HG02852 (cell line): Measurements from ENCODE around the gene CHRND.
"Not testable (repeated sequence)": the region's sequence is repeated elsewhere in the genome, so short reads cannot be mapped to it uniquely, and the experiment has no call there.

ENCODE experiments used
- ATAC-seq: cut with Tn5 transposase; IDR thresholded peaks from one replicate; pipeline ENCODE4 v1.9.1; 2021; ENCODE audit warnings: mild to moderate bottlenecking, moderate library complexity; ENCODE audit not compliant: unreplicated experiment

CHRND gene

DNA sequence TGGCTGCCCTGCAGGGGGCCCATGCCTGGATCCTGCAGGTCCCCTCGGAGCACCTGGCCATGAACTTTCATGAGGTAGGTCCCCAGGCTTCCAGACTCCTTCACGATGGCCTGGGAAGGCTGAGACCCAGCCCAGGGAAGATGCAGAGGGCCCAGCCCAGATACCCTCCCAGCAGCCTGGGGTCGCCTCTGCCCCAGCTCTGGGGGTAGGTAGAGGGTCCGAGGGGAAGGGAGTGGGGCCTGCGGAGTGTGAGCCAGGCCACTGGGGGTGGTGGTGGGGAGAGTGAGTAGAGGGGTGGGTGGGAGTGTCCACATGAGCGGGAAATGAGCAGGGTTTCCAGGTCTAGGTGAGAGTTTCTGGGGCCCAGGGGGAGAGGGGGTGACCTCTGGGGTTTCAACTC lies 1.2 kb upstream of the CHRND start:
- no peak for ATAC-seq

DNA sequence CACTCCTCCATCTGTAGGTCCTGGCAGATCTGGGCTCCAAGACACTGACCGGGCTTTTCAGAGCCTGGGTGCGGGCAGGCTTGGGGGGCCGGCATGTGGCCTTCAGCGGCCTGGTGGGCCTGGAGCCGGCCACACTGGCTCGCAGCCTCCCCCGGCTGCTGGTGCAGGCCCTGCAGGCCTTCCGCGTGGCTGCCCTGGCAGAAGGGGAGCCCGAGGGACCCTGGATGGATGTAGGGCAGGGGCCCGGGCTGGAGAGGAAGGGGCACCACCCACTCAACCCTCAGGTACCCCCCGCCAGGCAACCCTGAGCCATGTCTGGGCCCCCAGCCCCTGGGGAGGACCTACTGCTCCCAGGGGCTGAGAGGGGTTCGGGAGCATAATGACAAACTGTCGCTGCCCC lies 761 bp upstream of the CHRND start:
- no peak for ATAC-seq

DNA sequence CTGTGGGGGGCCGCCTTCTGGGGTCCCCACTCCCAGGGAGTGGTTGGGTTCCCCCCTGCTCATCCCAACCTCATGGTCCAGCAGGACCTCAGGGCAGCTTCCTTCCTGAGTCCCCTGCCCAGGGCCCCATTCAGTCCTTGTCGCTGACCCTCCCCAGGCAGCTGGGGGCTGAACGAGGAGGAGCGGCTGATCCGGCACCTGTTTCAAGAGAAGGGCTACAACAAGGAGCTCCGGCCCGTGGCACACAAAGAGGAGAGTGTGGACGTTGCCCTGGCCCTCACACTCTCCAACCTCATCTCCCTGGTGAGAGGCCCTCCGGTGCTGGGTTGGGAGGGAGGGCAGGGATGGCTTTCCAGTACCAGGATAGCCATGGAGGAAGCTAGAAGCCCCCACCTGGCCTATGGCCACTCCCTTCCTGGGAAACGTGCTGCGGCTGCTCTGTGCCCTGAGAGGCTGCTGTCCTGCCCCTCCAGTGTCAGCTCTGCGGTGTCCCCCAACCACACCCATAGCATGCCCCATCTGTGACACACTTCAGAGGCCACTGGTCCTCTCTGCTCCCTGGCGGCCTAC lies 497 bp downstream of the CHRND start:
- ATAC-seq, result no peak

DNA sequence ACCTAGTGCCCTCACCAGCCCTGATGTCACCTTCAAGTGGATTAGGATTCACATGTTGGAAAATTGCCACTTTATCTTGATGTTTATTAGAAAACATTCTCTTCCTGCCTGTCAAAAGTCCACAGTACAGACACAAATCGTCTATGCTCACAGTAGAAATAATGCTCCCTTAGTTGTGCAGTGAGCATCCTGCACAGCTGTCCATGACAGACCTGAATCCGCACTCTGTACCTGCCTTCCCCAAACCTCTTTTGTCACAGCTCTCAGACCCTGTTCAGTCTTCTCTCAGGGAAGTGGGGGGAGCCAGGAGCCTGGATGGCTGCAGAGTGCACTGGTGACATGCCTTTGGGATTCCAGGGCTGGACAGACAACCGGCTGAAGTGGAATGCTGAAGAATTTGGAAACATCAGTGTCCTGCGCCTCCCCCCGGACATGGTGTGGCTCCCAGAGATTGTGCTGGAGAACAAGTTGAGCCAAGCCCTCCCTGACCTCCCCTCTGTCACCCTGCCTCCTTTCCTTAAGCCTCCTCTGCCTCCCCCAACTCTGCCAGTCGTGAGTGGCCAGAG lies 2.0 kb downstream of the CHRND start:
- ATAC-seq, result no peak

DNA sequence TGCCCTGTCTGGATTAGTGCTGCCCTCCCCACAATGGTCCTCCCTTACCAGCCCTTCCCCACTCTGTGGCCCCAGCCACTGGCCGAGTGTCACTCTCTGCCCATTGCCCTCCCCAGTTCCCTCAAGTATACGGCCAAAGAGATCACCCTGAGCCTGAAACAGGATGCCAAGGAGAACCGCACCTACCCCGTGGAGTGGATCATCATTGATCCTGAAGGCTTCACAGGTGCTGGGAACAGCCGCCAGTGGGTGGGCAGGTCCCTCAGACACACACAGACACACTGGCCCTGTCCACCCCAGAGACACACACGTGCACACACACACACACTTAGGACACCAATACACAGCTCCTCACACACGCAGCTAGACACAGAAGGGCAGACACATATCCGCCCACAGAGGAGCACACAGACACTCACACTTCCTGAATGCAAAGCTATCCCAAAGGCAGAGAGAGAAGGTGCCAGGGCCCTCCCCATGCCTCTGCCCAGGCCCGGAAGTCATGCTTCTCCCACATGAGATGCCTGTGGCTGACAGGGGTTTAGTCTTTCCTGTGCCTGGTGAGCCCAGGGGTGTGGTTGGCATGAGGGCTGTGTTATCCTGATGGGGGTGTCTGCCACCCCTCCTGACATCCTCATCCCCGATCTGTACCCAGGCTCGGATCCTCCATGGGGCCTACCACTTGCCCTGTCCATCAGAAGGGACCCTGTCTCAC lies 2.9 kb downstream of the CHRND start:
- no peak for ATAC-seq

DNA sequence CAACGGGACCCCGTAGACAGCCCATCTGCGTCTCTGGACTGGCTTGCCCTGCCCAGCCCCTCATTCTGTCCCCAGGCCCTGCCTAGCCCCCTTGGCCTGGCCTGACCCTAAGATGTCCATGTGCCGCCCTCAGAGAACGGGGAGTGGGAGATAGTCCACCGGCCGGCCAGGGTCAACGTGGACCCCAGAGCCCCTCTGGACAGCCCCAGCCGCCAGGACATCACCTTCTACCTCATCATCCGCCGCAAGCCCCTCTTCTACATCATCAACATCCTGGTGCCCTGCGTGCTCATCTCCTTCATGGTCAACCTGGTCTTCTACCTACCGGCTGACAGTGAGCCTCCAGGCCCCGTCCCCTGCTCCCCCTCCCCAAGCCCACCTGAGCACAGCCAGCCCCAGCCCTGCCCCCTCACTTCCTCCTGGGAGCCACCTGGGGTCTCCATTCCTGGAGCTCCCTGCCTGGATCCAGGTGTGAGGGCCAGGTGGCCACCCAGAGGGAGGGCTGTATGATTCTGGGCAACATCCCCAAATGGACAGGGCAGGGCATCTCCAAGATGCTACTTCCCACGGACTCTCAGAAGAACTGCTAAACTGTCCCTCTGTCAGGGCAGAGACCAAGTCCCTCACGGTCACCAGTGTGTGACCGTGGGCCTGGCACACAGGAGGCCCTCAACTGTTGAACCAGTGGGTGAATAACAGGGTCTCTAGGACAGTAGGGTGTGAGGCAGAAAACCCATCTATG lies 4.0 kb downstream of the CHRND start:
- no peak for ATAC-seq

DNA sequence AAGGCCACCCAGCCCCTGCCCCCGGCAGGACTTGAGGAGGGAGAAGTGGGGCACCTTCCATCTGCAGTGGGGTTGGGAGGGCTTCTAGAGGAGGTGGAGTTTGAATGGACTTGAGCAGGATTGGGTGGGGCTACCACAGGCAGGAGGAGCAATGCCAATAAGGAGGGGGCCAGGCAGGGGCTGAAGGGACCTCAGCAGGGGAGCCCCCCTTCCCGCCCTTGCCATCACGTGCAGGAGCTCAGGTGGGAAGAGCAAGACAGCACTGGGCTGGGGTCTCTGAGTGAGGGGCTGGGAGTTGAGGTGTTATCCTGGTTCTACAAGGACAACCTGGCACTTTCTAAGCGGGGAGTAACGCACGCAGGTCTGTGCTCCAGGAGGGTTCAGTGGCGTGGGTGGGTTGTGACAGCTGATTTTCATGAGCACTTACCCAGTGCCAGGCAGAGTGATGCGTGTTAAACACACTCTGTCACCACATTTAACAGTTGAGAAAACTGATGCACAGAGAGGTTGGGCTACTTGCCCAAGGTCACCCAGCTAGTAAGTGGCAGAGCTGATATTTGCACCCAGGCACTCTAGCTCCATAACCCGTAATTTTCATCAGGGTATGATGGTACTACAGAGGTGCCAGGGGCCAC lies 4.8 kb downstream of the CHRND start:
- ATAC-seq, result no peak

DNA sequence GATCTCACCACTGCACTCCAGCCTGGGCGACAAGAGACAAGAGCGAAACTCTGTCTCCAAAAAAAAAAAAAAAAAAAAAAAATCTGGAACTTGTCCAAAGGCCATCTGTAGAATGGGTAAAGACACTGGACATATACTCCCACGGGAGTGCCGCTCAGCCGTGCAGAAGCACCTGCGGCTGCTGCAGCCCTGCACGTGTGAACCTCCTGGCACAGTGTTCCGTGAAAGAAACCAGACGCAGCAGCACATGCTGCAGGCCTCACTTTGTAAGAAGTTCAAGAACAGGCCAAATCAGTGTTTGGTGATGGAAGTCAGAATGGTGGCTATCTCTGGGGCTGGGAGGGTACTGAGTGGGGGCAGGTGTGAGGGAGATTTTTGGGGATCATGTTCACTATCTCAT lies 6.5 kb downstream of the CHRND start:
- no peak for ATAC-seq

DNA sequence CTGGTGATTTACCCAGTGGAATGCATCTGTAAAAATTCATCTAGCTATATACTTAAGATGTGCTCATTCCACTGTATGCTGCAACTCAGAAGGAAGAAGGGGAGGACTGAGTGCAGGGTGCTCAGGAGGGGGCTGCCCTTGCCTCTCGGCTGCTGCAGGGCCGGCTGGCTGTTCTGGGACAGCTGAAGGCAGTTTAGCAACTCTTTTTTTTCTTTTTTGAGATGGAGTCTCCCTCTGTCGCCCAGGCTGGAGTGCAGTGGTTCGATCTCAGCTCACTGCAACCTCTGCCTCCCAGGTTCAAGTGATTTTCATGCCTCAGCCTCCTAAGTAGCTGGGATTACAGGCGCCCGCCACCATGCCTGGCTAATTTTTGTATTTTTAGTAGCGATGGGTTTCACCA lies 6.9 kb downstream of the CHRND start:
- ATAC-seq, result not testable (repeated sequence)

DNA sequence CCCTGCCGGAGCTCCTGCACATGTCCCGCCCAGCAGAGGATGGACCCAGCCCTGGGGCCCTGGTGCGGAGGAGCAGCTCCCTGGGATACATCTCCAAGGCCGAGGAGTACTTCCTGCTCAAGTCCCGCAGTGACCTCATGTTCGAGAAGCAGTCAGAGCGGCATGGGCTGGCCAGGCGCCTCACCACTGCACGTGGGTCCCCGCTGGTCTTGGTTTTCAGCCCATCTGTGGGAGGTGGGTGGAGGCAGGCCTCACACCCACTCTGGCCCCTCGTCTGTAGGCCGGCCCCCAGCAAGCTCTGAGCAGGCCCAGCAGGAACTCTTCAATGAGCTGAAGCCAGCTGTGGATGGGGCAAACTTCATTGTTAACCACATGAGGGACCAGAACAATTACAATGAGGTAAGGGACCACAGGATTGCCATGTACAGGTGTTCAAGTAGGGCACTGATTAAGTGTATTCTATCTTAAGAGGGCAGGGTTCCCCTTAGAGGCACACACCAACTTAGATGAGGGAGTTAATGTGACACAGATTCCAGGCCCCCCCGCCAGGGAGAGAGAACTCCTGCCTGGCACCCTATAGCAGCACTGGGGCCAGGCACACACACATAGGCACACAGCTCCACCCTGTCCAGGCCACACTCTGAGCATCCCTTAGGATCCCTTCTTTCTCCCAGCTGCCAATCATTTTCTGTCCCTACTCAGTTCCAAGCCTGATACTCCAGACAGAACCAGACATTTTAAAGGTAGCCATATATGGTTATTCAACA lies 8.2 kb downstream of the CHRND start:
- no peak for ATAC-seq

DNA sequence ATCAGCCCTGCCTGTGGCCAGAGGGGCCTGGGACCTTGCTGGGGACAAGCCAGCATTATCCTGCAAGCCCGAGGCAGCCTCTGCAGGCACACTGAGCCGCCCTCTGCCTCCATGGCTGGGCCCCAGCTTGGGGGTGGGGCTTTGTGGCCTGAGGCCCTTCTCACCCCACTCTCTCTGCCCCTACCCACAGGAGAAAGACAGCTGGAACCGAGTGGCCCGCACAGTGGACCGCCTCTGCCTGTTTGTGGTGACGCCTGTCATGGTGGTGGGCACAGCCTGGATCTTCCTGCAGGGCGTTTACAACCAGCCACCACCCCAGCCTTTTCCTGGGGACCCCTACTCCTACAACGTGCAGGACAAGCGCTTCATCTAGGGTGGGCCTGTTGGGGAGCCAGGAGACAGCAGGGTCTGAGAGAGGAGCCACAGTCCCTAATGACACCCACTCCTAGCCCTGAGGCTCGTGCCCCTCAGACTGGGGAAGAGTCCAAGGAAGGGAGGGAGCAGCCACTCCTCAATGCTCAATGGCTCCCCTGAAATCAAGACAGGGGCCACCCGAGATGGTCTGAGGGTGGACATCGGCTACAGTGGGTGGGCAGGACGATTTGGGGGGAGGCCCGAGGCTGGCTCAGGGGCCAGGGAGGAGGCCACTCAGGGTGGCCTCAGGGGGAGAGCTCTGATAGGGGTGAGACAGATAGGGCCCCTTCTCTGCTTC lies 9.1 kb downstream of the CHRND start:
- no peak for ATAC-seq

DNA sequence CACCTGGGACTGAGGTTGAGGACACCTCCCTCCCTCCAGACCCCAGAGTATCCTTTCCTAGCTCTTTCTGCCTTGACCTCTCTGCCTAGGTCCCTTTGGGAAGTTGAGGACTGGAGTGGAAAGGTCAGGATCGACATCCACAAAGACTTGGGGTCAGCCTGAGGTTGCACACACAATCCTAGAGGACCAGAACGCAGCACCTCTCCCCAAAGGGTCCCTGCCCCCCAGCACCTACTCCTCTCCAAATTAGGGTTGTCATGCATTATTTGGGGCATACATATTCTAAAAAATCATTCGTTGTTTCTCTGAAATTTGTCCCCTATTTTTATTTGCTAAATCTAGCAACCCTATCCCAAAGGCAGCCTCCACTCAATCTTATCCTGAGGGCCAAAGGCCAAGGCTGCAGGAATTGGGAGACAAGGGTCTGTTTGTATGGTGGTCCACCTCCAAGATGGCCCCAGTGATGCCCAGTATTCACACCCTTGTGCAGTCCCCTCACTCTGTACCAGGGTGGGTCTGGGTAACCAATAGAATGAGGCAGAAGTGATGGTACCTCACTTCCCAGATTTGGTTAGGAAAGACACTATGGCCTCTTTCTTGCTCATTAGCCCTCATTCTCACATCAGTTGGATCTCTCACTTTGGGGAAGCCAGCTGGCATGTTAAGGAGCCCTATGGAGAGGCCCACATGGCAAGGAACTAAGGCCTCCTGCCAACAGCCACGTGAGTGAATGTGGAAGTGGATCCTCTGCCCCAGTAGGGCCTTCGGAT lies 10.0 kb downstream of the CHRND start:
- ATAC-seq, result no peak

DNA sequence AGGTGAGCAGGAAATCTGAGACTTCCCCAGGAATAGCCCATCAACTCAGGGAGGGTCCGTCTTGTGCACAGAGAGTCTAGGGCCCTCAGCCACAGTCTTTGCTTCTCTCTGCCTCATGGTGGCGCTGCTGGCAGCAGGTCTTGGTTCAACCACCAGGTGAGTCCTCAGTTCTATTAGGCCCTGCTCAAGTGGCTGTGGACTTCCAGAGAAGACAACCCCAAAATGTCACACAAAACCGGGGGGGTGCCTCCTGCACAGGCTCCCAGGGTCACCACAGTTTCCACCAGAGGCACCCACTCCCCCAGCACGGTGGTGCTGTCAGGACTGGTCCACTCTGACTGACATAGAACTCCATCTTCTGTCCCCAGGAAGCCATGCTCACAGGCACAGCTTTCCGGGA lies 11.1 kb downstream of the CHRND start:
- no peak for ATAC-seq

DNA sequence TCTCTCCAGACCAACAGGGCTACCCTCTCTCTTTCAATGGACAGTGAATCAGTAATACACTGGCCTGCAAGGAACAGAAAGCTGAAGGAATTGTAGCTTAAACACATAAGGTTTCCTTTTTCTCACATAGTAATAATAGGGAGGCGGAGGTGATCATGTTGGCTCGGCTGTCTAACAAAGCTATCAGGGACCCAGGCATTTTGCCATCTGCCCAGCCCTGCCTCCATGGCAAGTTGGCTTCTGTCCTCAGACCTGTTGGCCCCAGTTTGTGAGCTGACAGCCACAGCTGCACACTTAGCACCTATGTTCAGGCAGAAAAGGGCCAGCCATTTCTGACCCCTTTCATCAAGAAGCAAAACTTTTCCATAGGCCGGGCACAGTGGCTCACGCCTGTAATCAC lies 11.5 kb downstream of the CHRND start:
- no peak for ATAC-seq

DNA sequence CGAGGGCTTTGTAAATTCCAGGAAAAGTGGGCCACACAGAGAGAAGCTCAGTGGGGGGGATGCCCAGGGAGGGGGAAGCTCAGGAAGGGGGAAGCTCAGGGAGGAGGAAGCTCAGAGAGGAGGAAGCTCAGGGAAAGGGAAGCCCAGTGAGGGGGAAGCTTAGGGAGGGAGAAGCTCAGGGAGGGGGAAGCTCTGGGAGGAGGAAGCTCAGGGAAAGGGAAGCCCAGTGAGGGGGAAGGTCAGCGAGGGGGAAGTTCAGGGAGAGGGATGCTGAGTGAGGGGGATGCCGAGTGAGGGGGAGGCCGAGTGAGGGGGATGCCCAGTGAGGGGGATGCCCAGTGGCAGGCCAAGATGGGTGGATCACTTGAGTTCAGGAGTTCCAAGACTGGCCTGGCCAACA lies 12.7 kb downstream of the CHRND start:
- ATAC-seq, result no peak

DNA sequence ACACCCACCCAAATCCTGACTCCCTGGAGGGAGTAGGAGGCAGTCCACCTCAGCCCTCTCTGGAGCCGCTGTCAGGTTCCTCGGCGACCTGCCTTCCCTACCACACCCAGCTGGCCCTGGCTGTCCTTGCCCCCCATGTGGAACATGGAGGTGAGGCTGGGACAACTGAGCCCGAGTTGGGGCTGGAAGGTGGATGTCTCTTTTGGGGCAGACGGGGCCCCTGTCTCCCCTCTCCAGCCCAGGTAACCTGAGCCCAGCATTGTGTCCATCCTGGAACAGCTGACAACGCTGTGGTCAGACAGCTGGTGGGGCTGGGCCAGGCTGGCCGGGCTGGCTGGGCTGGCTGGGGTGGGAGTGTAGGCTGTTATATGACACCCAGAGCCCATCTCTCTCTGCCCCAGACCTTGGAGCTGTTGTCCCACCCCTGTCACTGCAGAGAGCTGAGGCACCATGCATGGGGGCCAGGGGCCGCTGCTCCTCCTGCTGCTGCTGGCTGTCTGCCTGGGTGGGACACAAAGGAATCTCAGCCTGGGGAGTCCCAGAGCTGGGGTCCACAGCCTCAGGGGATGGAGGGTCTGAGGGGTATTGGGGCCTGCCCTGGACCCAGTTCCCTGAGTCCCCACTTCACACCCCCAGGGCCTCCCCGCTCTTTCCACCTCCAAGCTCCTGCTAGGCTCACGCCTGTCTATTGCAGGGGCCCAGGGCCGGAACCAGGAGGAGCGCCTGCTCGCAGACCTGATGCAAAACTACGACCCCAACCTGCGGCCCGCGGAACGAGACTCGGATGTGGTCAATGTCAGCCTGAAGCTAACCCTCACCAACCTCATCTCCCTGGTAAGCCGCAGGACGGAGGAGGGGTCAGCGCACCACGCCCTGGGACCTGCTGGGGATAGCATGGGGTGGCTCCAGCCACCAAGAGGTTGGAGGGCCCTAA lies 13.6 kb downstream of the CHRND start, which contains the start of gene CHRNG:
Gene CHRNG (plus strand): TSS at position 395 of the 934 bp plus-strand sequence. CDS start 56 bp downstream, at position 451.
- no peak for ATAC-seq

DNA sequence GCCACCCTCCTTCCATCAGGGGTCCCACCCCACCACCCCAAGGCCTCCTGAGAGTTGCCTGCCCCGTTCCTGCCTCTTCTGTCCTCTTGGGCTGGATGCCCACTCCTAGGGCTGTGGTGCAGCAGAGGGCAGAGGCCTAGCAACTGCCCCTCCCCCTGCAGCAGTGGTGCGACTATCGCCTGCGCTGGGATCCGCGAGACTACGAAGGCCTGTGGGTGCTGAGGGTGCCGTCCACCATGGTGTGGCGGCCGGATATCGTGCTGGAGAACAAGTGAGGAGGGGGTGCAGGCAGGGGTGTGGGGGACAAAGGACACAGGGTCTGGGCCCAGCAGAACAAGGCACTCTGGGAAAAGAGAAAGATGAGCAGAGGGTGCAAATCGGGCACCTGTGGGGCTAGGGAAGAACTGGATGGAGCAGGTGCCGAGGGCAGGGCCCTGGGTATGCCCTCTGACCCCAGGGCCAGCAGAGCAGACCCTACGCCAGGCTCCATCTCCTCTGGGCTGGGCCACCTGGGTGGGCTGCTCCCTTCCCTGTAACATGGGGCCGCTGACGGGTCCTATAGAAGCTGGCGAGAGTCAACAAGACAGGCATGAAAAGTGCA lies 14.6 kb downstream of the CHRND start:
- no peak for ATAC-seq
